Activated B cell treated with CpG ODN at 0.5 μM for 24 hours (primary cell): ENCODE measurements around the gene ATN1. TPM values are rescaled to one million over a fixed set of nuclear protein-coding genes. Genes with fewer than 3 reads are reported as not detected.
"Not testable (repeated sequence)": the region's sequence is repeated elsewhere in the genome, so short reads cannot be mapped to it uniquely, and the experiment has no call there.

ENCODE experiments used
- ATAC-seq: fragments of 200-7000 bp; cut with Tn5 transposase; one replicate; pipeline ENCODE4 v1.10.0; 2021; ENCODE audit warnings: low read depth, mild to moderate bottlenecking, moderate library complexity
- CTCF ChIA-PET: fragments of 350-600 bp; sonication (Branson Sonifier 250); formaldehyde crosslinking; loops from one replicate; lab custom pipeline; 2021; ENCODE audit warnings: antibody characterized with exemption; lab: Charles Lee
- POLR2A ChIA-PET: fragments of 350-600 bp; sonication (Branson Sonifier 250); formaldehyde crosslinking; loops from one replicate; lab custom pipeline; 2021; ENCODE audit warnings: antibody characterized with exemption; lab: Charles Lee
- DNase-seq: peaks from one replicate; pipeline ENCODE4 v3.0.0; 2022
- H3K27ac Mint-ChIP-seq: one replicate; pipeline ENCODE4 v1.8.0; 2020; ENCODE audit warnings: mixed read lengths
- H3K27me3 Mint-ChIP-seq: one replicate; pipeline ENCODE4 v1.8.0; 2021; ENCODE audit warnings: mixed read lengths
- H3K36me3 Mint-ChIP-seq: one replicate; pipeline ENCODE4 v1.8.0; 2021; ENCODE audit warnings: low read depth, mixed read lengths
- H3K4me1 Mint-ChIP-seq: one replicate; pipeline ENCODE4 v1.8.0; 2021; ENCODE audit warnings: mixed read lengths
- H3K4me3 Mint-ChIP-seq: one replicate; pipeline ENCODE4 v1.8.0; 2020; ENCODE audit warnings: mild to moderate bottlenecking, mixed read lengths
- H3K9me3 Mint-ChIP-seq: one replicate; pipeline ENCODE4 v1.8.0; 2020; ENCODE audit warnings: mixed read lengths
- CTCF ChIP-seq: fragments of 200-600 bp; IDR thresholded peaks from one replicate; pipeline ENCODE4 v1.8.0; 2022; ENCODE audit warnings: antibody characterized with exemption, mild to moderate bottlenecking
- intact Hi-C: fragments of 100-400 bp; cut with micrococcal nuclease; formaldehyde crosslinking; loops from one replicate; pipeline ENCODE4 v1.15.1; 2024
- total RNA-seq: library from RNA; stranded (reverse); gene quantifications from 2 replicates; pipeline ENCODE4 v1.2.3, GENCODE V29; 2022

The ATN1 gene
- total RNA-seq, 1 donor from 2014 or later: 50.9 TPM

GRCh38 chr12:6887460-6887859 lies 40.3 kb upstream of the ATN1 start:
- no peak for TF ChIP-seq CTCF
- ChIA-PET CTCF (no interaction called here), POLR2A (no interaction called here)
- H3K4me3 Mint-ChIP-seq: no peak overlapping the region
- no peak for DNase-seq
- intact Hi-C loops: no loop called here
- peaks cover 14% of the 10 kb centered on the region for H3K4me1 Mint-ChIP-seq
- H3K27ac Mint-ChIP-seq: no peak overlapping the region
- no peak for ATAC-seq
- peaks cover 5% of the 10 kb centered on the region for H3K36me3 Mint-ChIP-seq
- H3K9me3 Mint-ChIP-seq: no peaks in the 10 kb centered on the region
- H3K27me3 Mint-ChIP-seq: no peaks in the 10 kb centered on the region

GRCh38 chr12:6888360-6888759 lies 39.4 kb upstream of the ATN1 start:
- DNase-seq: no peak
- H3K36me3 Mint-ChIP-seq: peaks cover 3% of the 10 kb centered on the region
- H3K9me3 Mint-ChIP-seq: no peaks in the 10 kb centered on the region
- ChIA-PET POLR2A (interaction anchor here (1.0 kb wide), 1 partner anchor 16 kb away, joined by 4 read pairs; the partner anchor contains the start of gene SPSB2), CTCF (no interaction called here)
- TF ChIP-seq CTCF: no peak
- H3K4me3 Mint-ChIP-seq: no peak overlapping the region
- intact Hi-C loops: no loop called here
- H3K27ac Mint-ChIP-seq: no peak overlapping the region
- peaks cover 15% of the 10 kb centered on the region for H3K4me1 Mint-ChIP-seq
- H3K27me3 Mint-ChIP-seq: no peaks in the 10 kb centered on the region
- ATAC-seq: no peak

- H3K4me3 Mint-ChIP-seq, CTCF ChIA-PET: not testable (repeated sequence)
Observed at GRCh38 chr12:6888794-6889193, 39.0 kb upstream of the ATN1 start.

GRCh38 chr12:6889775-6890573 lies 37.8 kb upstream of the ATN1 start:
- intact Hi-C loops, H3K27me3 Mint-ChIP-seq, H3K9me3 Mint-ChIP-seq, DNase-seq, H3K36me3 Mint-ChIP-seq, ATAC-seq: not testable (repeated sequence)
- ChIA-PET CTCF (interaction anchor here (0.7 kb wide), 1 partner anchor 24 kb away, joined by 3 read pairs; no protein-coding TSS in a partner anchor), POLR2A (interaction anchor here (0.9 kb wide), 1 partner anchor 17 kb away, joined by 4 read pairs; the partner anchor contains the start of gene SPSB2)
- peaks cover 15% of the 10 kb centered on the region for H3K4me1 Mint-ChIP-seq
- H3K4me3 Mint-ChIP-seq: peak overlapping the region; percentile 84
- peak overlapping the region; percentile 93 for H3K27ac Mint-ChIP-seq

More at GRCh38 chr12:6888794-6889193, 39.0 kb upstream of the ATN1 start:
- DNase-seq, H3K9me3 Mint-ChIP-seq, H3K27me3 Mint-ChIP-seq, intact Hi-C loops, H3K36me3 Mint-ChIP-seq, ATAC-seq, H3K27ac Mint-ChIP-seq: not testable (repeated sequence)
- POLR2A ChIA-PET: interaction anchor here (1.0 kb wide), 1 partner anchor 16 kb away, joined by 4 read pairs; the partner anchor contains the start of gene SPSB2
- peaks cover 15% of the 10 kb centered on the region for H3K4me1 Mint-ChIP-seq

GRCh38 chr12:6890789-6891645 lies 36.7 kb upstream of the ATN1 start:
- POLR2A ChIA-PET: interaction anchor here (0.5 to 2.4 kb wide), 33 partner anchors 9 to 420 kb away, joined by 3 to 64 read pairs (median 6); partner anchors contain the start of genes ATN1, C12orf57, CDCA3 and COPS7A
- Mint-ChIP-seq H3K36me3 (no peaks in the 10 kb centered on the region), H3K27ac (peak overlapping the region; percentile 93), H3K4me1 (peaks cover 15% of the 10 kb centered on the region), H3K9me3 (no peaks in the 10 kb centered on the region), H3K27me3 (no peaks in the 10 kb centered on the region), H3K4me3 (peak overlapping the region; percentile 84)
- ATAC-seq (peak; percentile 93), DNase-seq (peak; percentile 97)
- CTCF ChIA-PET: interaction anchor here (0.7 to 2.3 kb wide), 16 partner anchors 12 to 421 kb away, joined by 3 to 52 read pairs (median 4); partner anchors contain the start of genes SPSB2, TPI1, USP5 and VAMP1
- intact Hi-C loops: loop anchor here (1.0 kb wide), 8 partner anchors 13 to 138 kb away; partner anchors contain the start of genes C12orf57, LPCAT3, LRRC23 and MLF2
- peak; percentile 65 for TF ChIP-seq CTCF
